ENCODE measurements around the gene ADCY6. TPM values are rescaled to one million over a fixed set of nuclear protein-coding genes. Genes with fewer than 3 reads are reported as not detected.

ADCY6 gene
- total RNA-seq, 1 donor from 2014 or later: 69.2 TPM

DNA sequence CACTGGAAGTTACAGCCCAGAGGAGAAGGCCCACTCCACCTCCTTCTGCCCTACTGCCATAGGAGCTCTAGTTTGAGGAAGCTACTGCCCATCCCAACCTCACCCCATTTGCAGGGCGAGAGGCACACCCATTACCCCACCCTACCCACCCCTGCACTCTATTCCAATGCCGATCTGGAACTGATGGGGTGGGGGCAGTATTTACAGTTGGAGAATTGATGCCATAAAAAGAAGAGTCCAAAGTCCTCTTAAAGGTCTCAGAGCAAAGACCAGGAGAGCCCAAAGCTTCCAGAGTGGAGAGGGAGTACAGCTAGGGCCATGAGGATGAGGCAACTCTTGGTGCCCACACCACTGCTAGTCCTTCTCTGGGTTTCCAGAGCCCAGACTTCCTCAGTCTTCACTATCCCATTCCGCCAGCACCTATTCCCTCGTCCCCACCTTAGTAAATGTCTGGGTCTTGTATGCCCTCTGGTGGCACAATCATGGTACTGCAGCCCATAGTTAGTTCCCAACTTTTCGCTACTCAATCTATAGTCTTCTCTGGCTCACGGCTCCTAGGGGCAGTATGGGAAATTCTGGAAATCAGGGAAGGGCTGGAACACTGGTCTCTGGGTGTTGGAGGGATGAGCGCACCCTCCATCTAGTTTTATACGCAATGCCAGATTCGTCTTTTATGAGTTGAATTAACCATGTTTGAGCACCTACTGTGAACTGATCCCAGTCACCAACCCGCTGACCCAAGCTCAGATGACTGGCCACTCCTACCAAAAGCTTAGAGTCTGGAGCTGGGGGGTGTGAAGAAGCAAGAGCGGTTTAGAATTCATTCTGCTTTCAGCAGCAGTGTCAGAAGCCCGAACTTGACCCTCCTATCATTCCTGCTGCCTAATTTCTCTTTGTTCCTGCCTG lies 6.9 kb upstream of the ADCY6 start:
- Mint-ChIP-seq H3K9me3 (no peaks in the 10 kb centered on the region), H3K4me3 (no peak overlapping the region), H3K27ac (peak overlapping the region; percentile 84), H3K36me3 (no peaks in the 10 kb centered on the region), H3K27me3 (ENCODE audit: low read depth) (no peaks in the 10 kb centered on the region), H3K4me1 (peaks cover 13% of the 10 kb centered on the region)
- TF ChIP-seq, protein P1, sequence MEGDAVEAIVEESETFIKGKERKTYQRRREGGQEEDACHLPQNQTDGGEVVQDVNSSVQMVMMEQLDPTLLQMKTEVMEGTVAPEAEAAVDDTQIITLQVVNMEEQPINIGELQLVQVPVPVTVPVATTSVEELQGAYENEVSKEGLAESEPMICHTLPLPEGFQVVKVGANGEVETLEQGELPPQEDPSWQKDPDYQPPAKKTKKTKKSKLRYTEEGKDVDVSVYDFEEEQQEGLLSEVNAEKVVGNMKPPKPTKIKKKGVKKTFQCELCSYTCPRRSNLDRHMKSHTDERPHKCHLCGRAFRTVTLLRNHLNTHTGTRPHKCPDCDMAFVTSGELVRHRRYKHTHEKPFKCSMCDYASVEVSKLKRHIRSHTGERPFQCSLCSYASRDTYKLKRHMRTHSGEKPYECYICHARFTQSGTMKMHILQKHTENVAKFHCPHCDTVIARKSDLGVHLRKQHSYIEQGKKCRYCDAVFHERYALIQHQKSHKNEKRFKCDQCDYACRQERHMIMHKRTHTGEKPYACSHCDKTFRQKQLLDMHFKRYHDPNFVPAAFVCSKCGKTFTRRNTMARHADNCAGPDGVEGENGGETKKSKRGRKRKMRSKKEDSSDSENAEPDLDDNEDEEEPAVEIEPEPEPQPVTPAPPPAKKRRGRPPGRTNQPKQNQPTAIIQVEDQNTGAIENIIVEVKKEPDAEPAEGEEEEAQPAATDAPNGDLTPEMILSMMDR (IDR thresholded peaks at IDR 0.05; ENCODE audit: unreplicated experiment): peak; percentile 99
- DNase-seq (ENCODE audit: low spot score in 2 of 2, unreplicated experiment in 2 of 2): peak in 1 of 2 experiments; percentile 81

DNA sequence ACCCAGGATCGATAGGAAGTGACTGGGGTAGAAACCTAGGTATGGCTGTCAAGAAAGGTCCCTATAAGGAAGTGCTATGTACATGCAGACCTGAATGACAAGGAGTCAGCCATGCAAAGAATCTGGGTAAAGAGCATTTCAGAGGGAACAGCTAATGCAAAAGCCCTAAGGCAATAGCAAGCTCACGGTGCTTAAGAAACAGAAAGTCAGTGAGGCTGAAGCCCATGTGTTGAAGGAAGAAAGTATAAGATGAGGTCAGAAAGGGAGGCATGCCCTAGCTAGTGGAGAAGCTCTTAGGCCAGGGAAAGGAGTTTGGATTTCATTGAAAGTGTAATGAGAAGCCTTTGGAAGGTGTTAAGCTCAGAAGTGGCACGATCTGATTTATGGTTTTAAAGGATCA lies 6.0 kb upstream of the ADCY6 start:
- Mint-ChIP-seq H3K27me3 (ENCODE audit: low read depth) (no peaks in the 10 kb centered on the region), H3K27ac (peak overlapping the region; percentile 84)
- DNase-seq (ENCODE audit: low spot score in 2 of 2, unreplicated experiment in 2 of 2): no peak

DNA sequence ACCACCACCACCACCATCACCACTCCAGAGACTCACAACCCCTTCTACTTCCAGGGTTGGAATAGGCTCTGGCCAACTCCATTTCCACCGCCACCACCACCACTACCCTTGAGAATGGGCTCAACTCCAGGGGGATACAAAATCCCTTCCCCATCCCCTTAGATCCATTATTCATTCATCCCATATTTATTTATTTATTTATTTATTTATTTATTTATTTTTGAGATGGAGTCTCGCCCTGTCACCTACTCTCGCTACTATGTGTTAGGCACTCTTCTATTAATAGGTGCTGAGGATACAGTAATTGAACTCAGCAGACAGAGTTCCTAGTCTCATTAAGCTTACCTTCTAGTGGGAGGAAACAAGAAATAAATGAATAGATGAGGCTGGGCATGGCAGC lies 4.8 kb upstream of the ADCY6 start:
- no peaks in the 10 kb centered on the region for H3K27me3 Mint-ChIP-seq (ENCODE audit: low read depth)
- peaks cover 22% of the 10 kb centered on the region for H3K4me1 Mint-ChIP-seq
- no peak overlapping the region for H3K4me3 Mint-ChIP-seq
- TF ChIP-seq, protein P1 (IDR thresholded peaks at IDR 0.05; ENCODE audit: unreplicated experiment): no peak
- no peak overlapping the region for H3K27ac Mint-ChIP-seq
- no peaks in the 10 kb centered on the region for H3K36me3 Mint-ChIP-seq
- DNase-seq (ENCODE audit: low spot score in 2 of 2, unreplicated experiment in 2 of 2): no peak
- H3K9me3 Mint-ChIP-seq: no peaks in the 10 kb centered on the region

More for the DNA sequence above, 6.0 kb upstream of the ADCY6 start:
- Mint-ChIP-seq H3K36me3 (no peaks in the 10 kb centered on the region), H3K4me1 (peaks cover 20% of the 10 kb centered on the region), H3K4me3 (no peak overlapping the region), H3K9me3 (no peaks in the 10 kb centered on the region)
- TF ChIP-seq, protein P1 (IDR thresholded peaks at IDR 0.05; ENCODE audit: unreplicated experiment): no peak

DNA sequence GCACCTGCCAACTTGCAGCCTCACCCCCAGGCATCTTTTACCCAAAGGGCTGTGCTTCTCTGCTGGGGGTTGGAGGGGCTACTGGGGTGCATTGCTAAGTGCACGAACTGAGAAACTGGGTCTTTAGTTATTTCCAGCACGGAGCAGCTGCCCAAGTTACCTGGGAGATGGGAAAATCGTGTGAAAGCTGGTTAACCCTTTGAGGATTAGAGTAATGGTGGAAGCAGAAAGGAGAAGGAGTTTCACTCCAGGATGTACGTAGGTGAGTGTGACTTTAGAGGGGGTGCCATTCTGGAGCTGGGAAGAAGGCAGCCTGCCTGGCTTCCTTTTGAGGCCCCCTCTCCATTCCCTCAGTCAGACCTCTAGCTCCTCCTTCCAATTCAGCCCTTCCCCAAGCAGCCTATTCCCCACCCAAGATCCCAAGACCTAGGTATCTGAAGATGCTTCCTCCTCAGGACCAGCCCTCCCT lies 1.0 kb upstream of the ADCY6 start:
- Mint-ChIP-seq H3K36me3 (no peaks in the 10 kb centered on the region), H3K9me3 (no peaks in the 10 kb centered on the region), H3K27me3 (ENCODE audit: low read depth) (no peaks in the 10 kb centered on the region), H3K4me3 (peak overlapping the region; percentile 96), H3K4me1 (peaks cover 32% of the 10 kb centered on the region), H3K27ac (peak overlapping the region; percentile 82)
- DNase-seq (ENCODE audit: low spot score in 2 of 2, unreplicated experiment in 2 of 2): no peak
- TF ChIP-seq, protein P1 (IDR thresholded peaks at IDR 0.05; ENCODE audit: unreplicated experiment): no peak

DNA sequence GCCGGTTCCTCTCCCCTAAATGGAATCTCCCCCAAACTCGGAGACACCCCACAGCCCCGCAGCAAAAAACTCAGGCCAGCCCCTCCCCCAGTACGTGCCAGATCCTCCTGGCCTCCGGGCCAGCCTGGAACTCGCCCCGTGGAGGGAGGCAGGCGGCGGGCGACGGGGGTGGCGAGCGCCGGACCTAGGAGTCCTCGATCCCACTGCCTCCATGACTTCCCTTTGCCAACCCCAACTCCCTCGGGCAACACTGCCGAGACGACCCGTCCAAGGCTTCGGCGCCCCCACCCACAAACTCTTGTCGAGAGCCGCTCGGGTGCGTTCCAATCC lies 400 bp downstream of the ADCY6 start:
- Mint-ChIP-seq H3K27ac (peak overlapping the region; percentile 93), H3K9me3 (no peaks in the 10 kb centered on the region), H3K36me3 (no peaks in the 10 kb centered on the region), H3K27me3 (ENCODE audit: low read depth) (no peaks in the 10 kb centered on the region), H3K4me1 (peaks cover 29% of the 10 kb centered on the region), H3K4me3 (peak overlapping the region; percentile 96)
- TF ChIP-seq, protein P1 (IDR thresholded peaks at IDR 0.05; ENCODE audit: unreplicated experiment): no peak
- DNase-seq (ENCODE audit: low spot score in 2 of 2, unreplicated experiment in 2 of 2): peak in 1 of 2 experiments; percentile 43
